GM18909 (cell line): ENCODE data around the gene ZNF195.
"Not testable (repeated sequence)": the region's sequence is repeated elsewhere in the genome, so short reads cannot be mapped to it uniquely, and the experiment has no call there.

ENCODE experiments used
- ATAC-seq: cut with Tn5 transposase; IDR thresholded peaks from one replicate; pipeline ENCODE4 v1.9.1; 2021; ENCODE audit warnings: mild to moderate bottlenecking; ENCODE audit not compliant: unreplicated experiment, poor library complexity

The ZNF195 gene

DNA sequence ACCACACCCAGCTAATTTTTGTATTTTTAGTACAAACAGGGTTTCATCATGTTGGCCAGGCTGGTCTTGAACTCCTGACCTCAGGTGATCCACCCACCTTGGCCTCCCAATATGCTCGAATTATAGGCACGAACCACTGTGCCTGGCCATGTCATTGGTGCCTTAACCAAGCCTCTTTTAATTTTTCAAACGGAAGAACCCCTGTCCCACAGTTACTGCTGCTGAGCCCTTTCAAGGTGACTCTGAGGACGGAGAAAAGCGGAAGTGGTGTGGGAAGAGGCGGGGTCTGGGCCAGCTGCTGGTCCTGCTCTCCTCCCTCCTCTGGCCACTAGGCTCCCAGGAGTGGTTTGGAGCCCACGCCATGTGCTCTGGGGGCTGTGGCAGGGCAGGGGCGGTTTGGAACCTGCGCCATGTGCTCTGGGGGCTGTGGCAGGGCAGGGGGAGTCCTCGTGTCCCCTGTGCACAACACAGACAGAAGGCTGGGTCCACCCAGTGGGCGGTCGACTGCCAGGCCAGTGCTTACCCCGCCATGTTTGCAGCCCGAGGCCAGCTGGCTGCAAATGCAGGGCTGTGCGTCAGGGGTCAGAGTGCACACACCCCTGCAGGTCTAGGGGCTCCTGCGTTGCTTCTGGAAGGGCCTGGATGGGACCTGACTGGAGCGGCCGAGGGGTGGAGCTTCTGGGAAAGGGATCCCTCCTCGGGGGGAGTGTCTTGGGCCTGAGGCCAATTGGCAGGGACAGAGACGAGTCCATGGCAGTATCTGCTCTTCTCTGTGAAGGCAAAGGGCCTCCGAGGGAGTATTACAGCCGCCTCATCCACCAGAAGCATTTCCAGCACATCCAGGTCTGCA is 25.4 kb upstream of the ZNF195 start:
- not testable (repeated sequence) for ATAC-seq

DNA sequence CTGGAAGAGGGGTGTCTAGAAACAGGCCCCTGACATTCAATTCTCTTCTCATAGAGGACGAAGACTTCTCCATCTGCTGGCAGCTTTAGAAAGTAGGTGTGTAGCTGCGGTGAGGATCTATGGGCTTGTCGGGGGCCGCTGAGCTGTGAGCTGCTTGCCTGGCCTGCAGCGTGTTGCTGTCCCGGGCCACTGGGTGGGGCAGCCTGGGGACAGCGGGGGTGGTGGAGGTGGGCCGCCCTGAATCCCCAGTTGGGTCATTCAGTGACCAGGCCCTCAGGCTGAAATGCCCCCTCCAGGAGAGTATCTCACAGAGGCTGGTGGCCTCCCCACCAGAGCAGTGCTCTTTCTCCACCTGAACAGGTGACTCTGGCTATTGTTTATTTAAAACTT is 23.9 kb upstream of the ZNF195 start:
- not testable (repeated sequence) for ATAC-seq

DNA sequence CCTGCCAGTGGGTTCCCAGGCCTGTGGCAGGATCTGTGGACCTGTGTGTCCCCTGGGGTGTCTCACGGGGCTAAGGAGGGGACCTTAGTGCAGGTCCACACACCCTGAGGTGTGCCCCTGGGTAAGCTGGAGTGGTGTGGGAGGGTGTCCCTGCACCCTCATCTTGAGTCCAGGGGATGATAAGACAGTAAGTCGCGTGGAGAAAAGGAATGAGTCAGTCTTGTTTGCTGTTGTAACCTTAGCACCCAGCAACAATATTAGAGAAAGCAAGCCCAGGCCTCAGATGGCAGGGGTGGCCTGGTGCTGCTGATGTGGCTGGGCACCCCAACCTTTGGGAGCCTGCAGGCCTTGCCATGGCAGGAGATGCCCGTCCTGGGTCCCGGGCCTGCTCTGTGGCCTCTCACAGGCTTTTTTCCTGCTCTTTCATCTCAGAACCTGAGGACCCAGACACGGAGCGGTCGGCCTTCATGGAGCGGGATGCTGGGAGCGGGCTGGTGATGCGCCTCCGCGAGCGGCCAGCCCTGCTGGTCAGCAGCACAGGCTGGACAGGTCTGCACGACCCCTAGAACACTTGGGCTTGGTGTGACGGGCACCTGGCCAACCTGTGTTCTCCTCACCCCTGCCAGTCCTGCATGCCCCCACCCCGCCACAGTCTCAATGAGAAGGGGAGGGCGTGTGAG is 23.4 kb upstream of the ZNF195 start:
- not testable (repeated sequence) for ATAC-seq

DNA sequence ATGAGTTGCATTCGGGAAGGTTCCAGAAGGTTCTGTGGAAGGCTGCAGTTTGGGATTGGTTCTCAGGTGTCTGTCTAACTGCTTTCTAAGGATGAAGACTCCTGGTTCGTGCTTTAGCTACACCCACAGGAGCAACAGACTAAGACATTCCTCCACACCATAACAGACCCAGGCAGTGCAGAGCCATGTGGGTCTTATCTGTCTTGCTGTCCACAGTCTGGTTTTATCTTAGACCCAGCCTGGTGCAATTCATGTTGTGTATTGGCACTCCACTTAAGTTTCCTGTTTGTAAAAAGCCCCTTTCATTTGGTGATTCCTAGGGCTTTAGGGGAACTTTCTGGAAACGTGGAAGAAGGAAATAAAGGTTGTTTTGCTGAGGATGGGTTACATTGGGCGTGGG is 22.1 kb upstream of the ZNF195 start:
- ATAC-seq, result not testable (repeated sequence)

DNA sequence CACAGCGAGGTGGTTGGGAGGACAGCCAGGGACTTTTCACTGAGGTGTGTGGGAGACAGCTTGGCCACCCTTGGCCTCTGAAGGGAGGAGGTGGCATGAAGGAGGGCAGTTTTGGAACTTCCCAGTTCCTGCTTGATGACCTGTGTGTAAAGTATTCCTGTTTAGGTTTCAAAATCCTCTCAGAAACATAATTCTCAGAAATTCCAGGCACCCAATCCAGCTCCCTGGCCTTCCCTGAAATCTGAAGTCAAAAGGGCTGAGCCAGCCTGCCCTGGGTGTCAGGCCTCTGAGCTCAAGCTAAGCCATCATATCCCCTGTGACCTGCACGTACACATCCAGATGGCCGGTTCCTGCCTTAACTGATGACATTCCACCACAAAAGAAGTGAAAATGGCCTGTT is 19.6 kb upstream of the ZNF195 start:
- not testable (repeated sequence) for ATAC-seq

DNA sequence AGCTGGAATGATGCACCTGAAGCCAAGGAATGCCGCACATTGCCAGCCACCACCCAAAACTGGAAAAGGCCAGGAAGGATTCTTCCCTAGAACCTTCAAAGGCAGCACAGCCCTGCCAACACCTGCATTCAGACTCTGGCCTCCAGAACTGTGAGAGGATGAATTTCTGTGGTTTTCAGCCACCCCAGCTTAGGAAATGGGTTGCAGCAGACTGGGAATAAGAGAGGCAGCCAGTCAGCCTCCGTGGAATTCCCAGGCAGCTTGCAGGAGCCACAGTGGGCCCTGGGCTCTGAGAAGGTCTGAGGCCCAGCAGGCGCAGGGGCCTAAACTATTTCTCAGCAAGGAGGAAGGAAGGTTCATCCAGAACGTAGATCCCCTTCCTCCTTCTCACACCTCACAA is 19.2 kb upstream of the ZNF195 start:
- not testable (repeated sequence) for ATAC-seq

DNA sequence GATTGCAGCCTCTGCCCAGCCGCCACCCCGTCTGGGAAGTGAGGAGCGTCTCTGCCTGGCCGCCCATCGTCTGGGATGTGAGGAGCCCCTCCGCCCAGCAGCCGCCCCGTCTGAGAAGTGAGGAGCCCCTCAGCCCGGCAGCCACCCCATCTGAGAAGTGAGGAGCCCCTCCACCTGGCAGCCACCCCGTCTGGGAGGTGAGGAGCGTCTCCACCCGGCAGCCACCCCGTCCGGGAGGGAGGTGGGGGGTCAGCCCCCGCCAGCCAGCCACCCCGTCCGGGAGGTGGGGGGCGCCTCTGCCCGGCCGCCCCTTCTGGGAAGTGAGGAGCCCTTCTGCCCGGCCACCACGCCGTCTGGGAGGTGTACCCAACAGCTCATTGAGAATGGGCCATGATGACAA is 18.3 kb upstream of the ZNF195 start:
- not testable (repeated sequence) for ATAC-seq

DNA sequence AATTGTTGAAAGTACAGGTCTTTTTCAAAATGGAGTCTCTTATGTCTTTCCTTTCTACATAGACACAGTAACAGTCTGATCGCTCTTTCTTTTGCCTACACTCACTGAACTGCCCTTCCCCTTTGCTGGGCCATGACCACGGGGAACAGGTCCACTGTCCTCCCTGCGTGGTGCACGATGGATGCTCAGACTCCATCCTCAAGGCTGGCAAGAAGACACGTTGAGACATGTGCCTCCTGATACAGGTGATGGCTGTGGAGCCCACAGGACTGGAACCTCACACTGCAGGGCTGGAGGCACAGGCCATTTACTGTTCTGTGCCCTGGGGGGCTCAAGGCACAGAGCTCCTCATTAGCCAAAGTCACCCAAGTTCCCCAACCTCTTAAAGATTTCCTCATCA is 16.5 kb upstream of the ZNF195 start:
- ATAC-seq, result not testable (repeated sequence)

DNA sequence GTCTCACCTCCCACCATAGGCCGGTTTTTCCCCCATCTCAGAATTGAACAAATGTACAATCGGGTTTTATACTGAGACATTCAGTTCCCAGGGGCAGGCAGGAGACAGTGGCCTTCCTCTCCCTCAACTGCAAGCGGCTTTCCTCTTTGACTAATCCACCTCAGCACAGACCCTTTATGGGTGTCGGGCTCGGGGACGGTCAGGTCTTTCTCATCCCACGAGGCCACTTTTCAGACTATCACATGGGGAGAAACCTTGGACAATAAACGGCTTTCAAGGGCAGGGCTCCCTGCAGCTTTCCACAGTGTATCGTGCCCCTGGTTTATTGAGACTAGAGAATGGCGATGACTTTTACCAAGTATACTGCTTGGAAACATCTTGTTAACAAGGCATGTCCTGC is 16.0 kb upstream of the ZNF195 start:
- not testable (repeated sequence) for ATAC-seq

DNA sequence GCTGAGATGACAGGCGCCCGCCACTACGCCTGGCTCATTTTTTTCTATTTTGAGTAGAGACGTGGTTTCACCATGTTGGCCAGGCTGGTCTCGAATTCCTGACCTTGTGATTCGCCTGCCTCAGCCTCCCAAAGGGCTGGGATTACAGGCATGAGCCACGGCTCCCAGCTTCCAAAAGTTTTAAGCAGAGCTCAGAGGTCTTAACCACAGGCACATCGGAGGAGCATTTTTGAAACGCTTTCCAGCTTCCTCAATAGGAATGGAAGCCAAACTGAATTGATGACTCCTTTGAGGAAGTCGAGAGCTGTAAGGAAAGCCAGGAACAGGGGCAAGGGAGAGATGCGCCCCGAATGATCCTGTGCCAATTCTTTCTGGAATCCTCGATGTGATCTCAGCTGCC is 14.5 kb upstream of the ZNF195 start:
- ATAC-seq, result not testable (repeated sequence)

DNA sequence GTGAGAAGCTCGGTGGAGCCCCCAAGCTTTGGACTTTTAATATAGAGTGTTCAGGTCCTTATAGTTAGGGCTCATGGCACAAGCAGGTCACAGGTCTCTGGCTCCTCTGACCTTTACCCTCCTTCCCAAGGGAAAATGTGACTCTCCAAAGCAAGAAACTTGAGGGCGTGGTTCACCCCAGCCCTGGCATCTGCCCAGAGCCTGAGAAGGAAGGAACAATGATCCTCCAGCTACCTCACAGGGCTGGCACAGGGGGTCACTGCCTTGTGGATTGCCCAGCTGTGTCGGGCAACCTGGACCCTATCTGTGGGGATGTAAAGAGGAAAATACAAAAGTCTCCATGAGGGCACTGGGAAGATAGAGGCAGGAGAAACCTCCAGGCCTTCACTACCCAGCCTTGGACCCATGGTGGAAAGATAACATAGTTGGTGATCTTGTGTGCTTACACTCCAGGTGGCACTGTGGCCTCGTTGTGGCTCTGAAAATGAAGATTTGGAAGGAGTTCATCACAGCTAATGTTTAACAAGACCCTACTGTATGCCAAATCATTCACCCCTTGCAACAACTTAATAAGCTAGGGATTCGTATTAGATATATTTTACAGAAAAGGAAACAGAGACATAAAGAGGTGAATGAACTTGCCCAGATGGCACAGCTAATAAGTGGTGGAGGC is 3.8 kb upstream of the ZNF195 start:
- no peak for ATAC-seq

DNA sequence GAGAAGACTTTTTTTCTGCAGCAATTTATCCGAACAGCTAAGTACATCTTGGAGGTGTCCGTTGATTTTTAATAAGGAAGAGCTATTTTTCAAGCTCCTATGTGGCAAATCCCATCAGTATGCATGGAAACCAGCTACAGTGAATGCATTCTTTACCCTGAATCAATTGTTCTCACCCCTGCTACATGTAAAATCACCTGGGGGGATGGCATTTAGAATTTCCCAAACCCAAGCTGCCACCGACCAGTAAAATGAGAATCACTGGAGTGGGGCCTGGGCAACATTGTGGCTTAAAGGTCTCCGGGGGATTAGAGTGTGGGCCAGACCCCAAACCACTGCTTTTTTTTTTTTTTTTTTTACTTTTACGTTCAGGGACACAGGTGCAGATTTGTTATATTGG is 2.8 kb upstream of the ZNF195 start:
- ATAC-seq, result no peak

DNA sequence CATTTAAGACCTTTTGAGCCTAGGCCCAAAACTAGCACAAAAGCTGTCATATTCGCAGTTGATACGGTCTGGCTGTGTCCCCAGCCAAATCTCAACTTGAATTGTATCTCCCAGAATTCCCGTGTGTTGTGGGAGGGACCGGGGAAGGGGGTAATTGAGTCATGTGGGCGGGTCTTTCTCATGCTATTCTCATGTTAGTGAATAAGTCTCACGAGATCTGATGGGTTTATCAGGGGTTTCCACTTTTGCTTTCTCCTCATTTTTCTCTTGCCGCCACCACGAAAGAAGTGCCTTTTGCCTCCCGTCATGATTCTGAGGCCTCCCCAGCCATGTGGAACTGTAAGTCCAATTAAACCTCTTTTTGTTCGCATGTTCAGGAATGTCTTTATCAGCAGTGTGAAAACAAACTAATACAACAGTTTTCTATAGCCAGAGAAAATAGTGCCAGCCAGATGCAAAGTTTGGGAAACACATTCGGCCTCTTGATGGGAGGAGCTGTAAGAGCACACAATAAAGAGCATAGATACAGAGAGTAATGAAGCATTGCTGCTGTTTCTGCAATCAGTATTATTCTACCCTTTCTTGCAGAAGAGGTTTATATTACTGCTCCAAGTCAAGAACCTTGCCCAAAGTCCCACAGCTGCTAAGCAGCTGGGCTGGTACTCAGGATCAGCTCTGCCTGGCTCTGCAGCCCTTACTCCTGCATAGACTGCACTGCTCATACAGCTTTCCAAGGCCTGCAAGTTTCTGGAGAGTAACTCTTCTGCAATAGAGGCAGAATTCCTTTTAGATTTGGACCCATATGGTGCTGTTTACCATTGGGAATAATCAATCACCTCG is 2.0 kb upstream of the ZNF195 start:
- no peak for ATAC-seq

DNA sequence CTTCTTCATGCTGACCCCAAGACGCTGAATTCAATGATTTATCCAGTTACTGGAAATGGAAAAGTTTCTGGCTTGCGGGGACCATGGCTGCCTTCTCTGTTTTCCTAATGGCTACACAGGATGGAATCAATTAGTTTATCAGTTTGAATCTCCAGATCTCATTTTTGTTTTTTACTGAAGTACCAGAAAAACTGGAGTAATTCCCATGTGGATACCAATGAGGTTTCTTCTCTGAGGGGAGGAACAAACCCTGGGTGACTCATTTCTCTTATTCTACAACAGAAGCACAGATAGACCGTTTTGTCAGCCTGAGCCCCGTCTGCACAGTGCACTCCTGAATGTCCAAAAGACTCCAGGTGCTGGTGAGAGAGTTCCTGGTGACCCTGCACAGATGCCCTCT is 3.4 kb downstream of the ZNF195 start:
- no peak for ATAC-seq

DNA sequence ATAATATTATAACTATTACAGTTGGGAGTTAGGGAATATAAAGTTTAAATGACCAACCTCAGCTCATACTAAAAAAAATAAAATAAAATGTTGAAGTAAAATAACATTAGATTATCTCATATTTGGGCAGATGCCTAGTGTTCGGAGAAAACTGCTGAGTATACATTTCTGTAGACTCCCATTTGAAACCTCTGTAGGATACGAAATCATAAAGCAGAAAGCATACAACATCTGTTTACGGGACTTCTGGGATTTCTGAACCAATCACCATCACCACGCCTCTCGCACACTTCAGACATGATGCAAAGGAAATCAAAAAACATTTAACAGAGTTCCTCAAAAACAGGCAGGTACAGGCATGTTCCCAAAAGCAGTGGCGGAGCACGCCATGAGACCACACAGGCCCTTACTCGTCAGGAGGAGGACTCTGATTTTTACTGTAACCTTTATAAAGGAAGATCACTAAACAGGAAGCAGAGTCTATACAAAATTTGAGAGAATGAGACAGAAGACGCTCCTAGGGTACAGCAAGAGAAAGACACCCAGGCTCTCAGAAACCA is 8.6 kb downstream of the ZNF195 start:
- no peak for ATAC-seq

DNA sequence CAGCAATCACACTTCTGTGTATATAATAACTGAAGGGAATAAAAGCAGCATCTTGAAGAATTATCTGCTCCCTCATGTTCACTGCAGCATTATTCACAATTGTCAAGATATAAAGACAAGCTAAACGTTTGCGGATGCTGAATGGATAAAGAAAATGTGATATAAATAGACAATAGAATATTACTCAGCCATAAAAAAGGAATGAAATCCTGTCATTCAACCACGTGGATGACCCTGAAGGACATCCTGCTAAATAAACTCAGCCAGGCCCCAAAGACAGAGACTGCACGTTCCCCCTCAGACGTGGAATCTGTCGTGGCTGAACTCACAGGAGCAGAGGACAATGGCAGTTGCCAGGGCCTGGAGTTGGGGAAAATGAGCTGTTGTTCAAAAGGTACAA is 9.6 kb downstream of the ZNF195 start:
- ATAC-seq, result no peak

DNA sequence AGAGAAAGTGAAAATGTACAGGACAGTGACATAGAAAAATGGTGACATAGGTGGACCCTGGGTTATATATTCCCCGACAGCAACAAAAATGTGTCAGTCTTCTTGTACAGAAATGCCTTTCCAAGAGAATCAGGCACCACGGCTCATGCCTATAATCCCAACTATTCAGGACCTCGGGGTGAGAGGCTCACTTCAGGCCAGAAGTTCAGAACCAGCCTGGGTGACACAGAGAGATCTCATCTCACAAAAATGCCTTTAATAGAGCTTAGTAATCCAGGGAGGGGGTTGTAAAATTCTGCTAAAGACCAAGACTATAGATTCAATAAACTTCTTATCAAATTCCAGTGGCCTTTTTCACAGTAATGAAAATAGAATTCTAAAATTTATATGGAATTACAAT is 10.7 kb downstream of the ZNF195 start:
- ATAC-seq, result no peak

DNA sequence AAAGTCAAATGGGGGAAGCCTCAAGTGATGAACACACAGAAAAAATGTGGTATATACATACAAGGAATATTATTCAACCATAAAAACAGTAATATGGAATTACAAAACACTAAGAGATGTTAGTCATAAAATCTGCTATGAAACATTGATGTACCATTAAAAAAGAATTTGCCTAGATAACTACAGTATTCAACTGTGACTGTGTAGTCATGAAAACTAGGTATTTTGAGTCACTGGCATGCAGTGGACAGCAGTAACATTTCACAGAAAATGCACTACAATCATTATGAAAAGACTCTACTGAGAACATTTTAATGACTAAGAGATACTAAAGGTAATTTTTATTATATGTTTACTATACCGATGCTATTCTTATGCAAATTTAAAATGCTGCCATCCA is 11.7 kb downstream of the ZNF195 start:
- no peak for ATAC-seq

DNA sequence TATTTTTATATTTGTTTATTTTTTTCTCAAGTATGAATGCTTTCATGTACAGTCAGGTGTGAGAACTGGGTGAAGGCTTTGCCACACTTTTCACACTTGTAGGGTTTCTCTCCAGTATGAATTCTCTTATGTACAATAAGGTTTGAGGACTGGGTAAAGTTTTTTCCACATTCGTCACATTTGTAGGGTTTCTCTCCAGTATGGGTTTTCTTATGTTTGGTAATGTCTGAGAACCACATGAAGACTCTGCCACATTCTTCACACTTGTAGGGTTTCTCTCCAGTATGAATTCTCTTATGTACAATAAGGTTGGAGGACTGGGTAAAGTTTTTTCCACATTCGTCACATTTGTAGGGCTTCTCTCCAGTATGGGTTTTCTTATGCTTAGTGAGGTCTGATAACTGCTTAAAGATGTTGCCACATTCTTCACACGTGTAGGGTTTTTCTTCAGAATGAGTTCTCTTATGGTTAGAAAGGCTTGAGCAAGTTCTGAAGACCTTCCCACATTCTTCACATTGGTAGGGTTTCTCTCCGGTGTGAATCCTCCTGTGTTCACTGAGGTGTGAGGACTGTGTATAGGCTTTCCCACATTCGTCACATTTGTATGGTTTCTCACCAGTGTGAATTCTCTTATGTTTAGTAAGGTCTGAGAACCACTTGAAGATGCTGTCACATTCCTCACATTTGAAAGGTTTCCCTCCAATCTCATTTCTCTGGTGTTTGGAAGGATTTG is 19.7 kb downstream of the ZNF195 start:
- no peak for ATAC-seq
